ENCODE data around the gene TREH.

TREH gene

GRCh38 chr11:118705791-118706545, 26.5 kb upstream of the TREH start:
- Mint-ChIP-seq H3K27ac (no peak overlapping the region), H3K4me3 (no peak overlapping the region), H3K4me1 (peaks cover 14% of the 10 kb centered on the region), H3K27me3 (ENCODE audit: low read depth, poor library complexity) (peaks cover 13% of the 10 kb centered on the region), H3K9me3 (peaks cover 8% of the 10 kb centered on the region), H3K36me3 (ENCODE audit: low read depth) (no peaks in the 10 kb centered on the region)
- DNase-seq: no peak
- no peak for TF ChIP-seq CTCF (IDR thresholded peaks at IDR 0.05)

- no peak overlapping the region for H3K4me3 Mint-ChIP-seq
- H3K27me3 Mint-ChIP-seq (ENCODE audit: low read depth, poor library complexity): peaks cover 13% of the 10 kb centered on the region
- DNase-seq: no peak
- H3K4me1 Mint-ChIP-seq: peaks cover 14% of the 10 kb centered on the region
- H3K36me3 Mint-ChIP-seq (ENCODE audit: low read depth): peaks cover 3% of the 10 kb centered on the region
- H3K9me3 Mint-ChIP-seq: peaks cover 12% of the 10 kb centered on the region
- TF ChIP-seq CTCF (IDR thresholded peaks at IDR 0.05): no peak
- no peak overlapping the region for H3K27ac Mint-ChIP-seq
Observed at GRCh38 chr11:118705111-118705741, 25.8 kb upstream of the TREH start.

- Mint-ChIP-seq H3K27me3 (ENCODE audit: low read depth, poor library complexity) (peaks cover 16% of the 10 kb centered on the region), H3K9me3 (peaks cover 16% of the 10 kb centered on the region), H3K4me3 (no peak overlapping the region), H3K27ac (no peak overlapping the region), H3K36me3 (ENCODE audit: low read depth) (peaks cover 4% of the 10 kb centered on the region), H3K4me1 (peaks cover 14% of the 10 kb centered on the region)
- no peak for DNase-seq
- TF ChIP-seq CTCF (IDR thresholded peaks at IDR 0.05): no peak
Observed at GRCh38 chr11:118703563-118704106, 24.2 kb upstream of the TREH start.

- no peak for TF ChIP-seq CTCF (IDR thresholded peaks at IDR 0.05)
- H3K4me3 Mint-ChIP-seq: no peak overlapping the region
- DNase-seq: no peak
- H3K4me1 Mint-ChIP-seq: no peaks in the 10 kb centered on the region
- H3K27me3 Mint-ChIP-seq (ENCODE audit: low read depth, poor library complexity): peaks cover 8% of the 10 kb centered on the region
- H3K27ac Mint-ChIP-seq: peak overlapping the region; percentile 25
- H3K36me3 Mint-ChIP-seq (ENCODE audit: low read depth): peaks cover 4% of the 10 kb centered on the region
- H3K9me3 Mint-ChIP-seq: peaks cover 12% of the 10 kb centered on the region
Observed at GRCh38 chr11:118699506-118700220, 20.2 kb upstream of the TREH start.

GRCh38 chr11:118697346-118697745, 17.9 kb upstream of the TREH start:
- H3K9me3 Mint-ChIP-seq: peaks cover 12% of the 10 kb centered on the region
- H3K4me3 Mint-ChIP-seq: no peak overlapping the region
- no peak for DNase-seq
- no peak for TF ChIP-seq CTCF (IDR thresholded peaks at IDR 0.05)
- peaks cover 4% of the 10 kb centered on the region for H3K36me3 Mint-ChIP-seq (ENCODE audit: low read depth)
- H3K4me1 Mint-ChIP-seq: peaks cover 16% of the 10 kb centered on the region
- peaks cover 5% of the 10 kb centered on the region for H3K27me3 Mint-ChIP-seq (ENCODE audit: low read depth, poor library complexity)
- no peak overlapping the region for H3K27ac Mint-ChIP-seq

Measured in nephron progenitor cell (in vitro differentiated cells).